SU-DHL-6 (cell line): Measurements from ENCODE around the gene PDXP.
A peak's percentile ranks its signal among the peaks of the same experiment; 100 is the strongest.

Source experiments
- H2AFZ ChIP-seq: fragments of 200-600 bp; sonication (generic); 2 replicates; pipeline ENCODE4 v1.6.1; 2014; ENCODE audit warnings: low read depth, mild to moderate bottlenecking, moderate library complexity, mixed read lengths, antibody characterized with exemption, low read length; ENCODE audit not compliant: severe bottlenecking
- H3F3A ChIP-seq: fragments of 200-600 bp; shearing (Covaris generic); 2 replicates; pipeline ENCODE4 v1.6.0; 2016; ENCODE audit warnings: antibody characterized with exemption, mild to moderate bottlenecking; ENCODE audit not compliant: insufficient read depth
- H3K27ac ChIP-seq: fragments of 200-600 bp; sonication (generic); 2 replicates; pipeline ENCODE4 v1.5.1; 2016; ENCODE audit warnings: low read depth, mild to moderate bottlenecking, low read length, moderate library complexity, mixed read lengths
- H3K27me3 ChIP-seq: fragments of 200-600 bp; sonication (generic), shearing (Covaris generic); 2 replicates; pipeline ENCODE4 v1.6.0; 2014; ENCODE audit warnings: mild to moderate bottlenecking, low read length
- H3K36me3 ChIP-seq: fragments of 200-600 bp; sonication (generic); 2 replicates; pipeline ENCODE4 v1.6.1; 2014; ENCODE audit warnings: mild to moderate bottlenecking, low read length, mixed read lengths
- H3K4me2 ChIP-seq: fragments of 300-600, 200-600 bp; shearing (Covaris generic), sonication (generic); 2 replicates; pipeline ENCODE4 v1.6.0; 2014; ENCODE audit warnings: low read length, low read depth, mild to moderate bottlenecking; ENCODE audit not compliant: poor library complexity, severe bottlenecking
- H3K4me3 ChIP-seq: fragments of 200-600 bp; sonication (generic); 2 replicates; pipeline ENCODE4 v1.5.1; 2014; ENCODE audit warnings: antibody characterized with exemption, low read length, mild to moderate bottlenecking, mixed read lengths; ENCODE audit not compliant: insufficient read depth, poor library complexity, severe bottlenecking
- H3K79me2 ChIP-seq: fragments of 200-600 bp; sonication (generic); 2 replicates; pipeline ENCODE4 v1.6.1; 2014; ENCODE audit warnings: mild to moderate bottlenecking, low read length, moderate library complexity; ENCODE audit not compliant: insufficient read depth
- H3K9ac ChIP-seq: fragments of 200-600 bp; sonication (generic); 2 replicates; pipeline ENCODE4 v1.7.0; 2014; ENCODE audit warnings: mild to moderate bottlenecking, low read length
- H3K9me2 ChIP-seq: fragments of 200-600 bp; sonication (generic); replicated peaks from 2 replicates; pipeline ENCODE4 v1.6.1; 2014; ENCODE audit warnings: low read length; ENCODE audit not compliant: insufficient read depth
- H3K9me3 ChIP-seq: fragments of 200-600 bp; sonication (generic); 2 replicates; pipeline ENCODE4 v1.6.1; 2014; ENCODE audit warnings: low read length, mixed read lengths; ENCODE audit not compliant: insufficient read depth
- H4K20me1 ChIP-seq: fragments of 200-600 bp; sonication (generic); 2 replicates; pipeline ENCODE4 v1.6.1; 2014; ENCODE audit warnings: low read depth, mild to moderate bottlenecking, antibody characterized with exemption, low read length, moderate library complexity, mixed read lengths
- CTCF ChIP-seq: fragments of 200-600 bp; sonication (generic); IDR thresholded peaks from one replicate; pipeline ENCODE4 v1.5.1; 2017; ENCODE audit warnings: antibody characterized with exemption, mild to moderate bottlenecking, low read length, moderate library complexity; ENCODE audit not compliant: insufficient read depth, poor library complexity, severe bottlenecking
- EZH2phosphoT487 ChIP-seq: fragments of 200-600 bp; sonication (generic), shearing (Covaris generic); conservative IDR thresholded peaks from 2 replicates; pipeline ENCODE4 v1.6.1; 2018; ENCODE audit warnings: mild to moderate bottlenecking, antibody characterized with exemption, low read length, moderate library complexity, mixed read lengths

PDXP gene

GRCh38 chr22:37678372-37678771 is 19.8 kb downstream of the PDXP start:
- peaks cover 16% of the 10 kb centered on the region for H3F3A ChIP-seq
- H3K27ac ChIP-seq, result no peak overlapping the region
- no peaks in the 10 kb centered on the region for H3K36me3 ChIP-seq
- H3K27me3 ChIP-seq, result no peaks in the 10 kb centered on the region
- no peaks in the 10 kb centered on the region for H3K79me2 ChIP-seq
- no peaks in the 10 kb centered on the region for H3K9me3 ChIP-seq
- H3K4me3 ChIP-seq, result no peak overlapping the region
- no peaks in the 10 kb centered on the region for H3K9me2 ChIP-seq
- TF ChIP-seq CTCF (no peak), EZH2phosphoT487 (no peak)
- no peaks in the 10 kb centered on the region for H4K20me1 ChIP-seq
- no peak overlapping the region for H3K4me2 ChIP-seq
- no peak overlapping the region for H2AFZ ChIP-seq
- 0 out of 2 replicates have a peak overlapping the region, but pooled peaks have one; percentile 28 for H3K9ac ChIP-seq

DNA sequence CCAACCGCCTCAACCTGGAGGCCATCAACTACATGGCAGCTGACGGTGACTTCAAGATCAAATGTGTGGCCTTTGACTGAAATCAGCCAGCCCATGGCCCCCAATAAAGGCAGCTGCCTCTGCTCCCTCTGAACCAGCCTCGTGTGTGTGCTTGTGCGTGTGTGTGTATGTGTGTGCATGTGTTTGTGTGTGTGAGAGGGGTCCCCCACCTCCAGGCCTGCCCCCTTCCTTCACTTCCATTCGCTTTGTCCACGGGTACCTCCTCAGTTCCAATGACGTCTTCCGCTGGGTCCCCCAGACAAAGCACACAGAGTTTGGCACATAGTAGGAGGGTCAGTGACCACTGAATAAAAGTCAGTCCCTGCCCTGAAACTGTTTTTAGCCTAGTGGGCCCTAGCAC is 21.1 kb downstream of the PDXP start:
- no peaks in the 10 kb centered on the region for H3K79me2 ChIP-seq
- TF ChIP-seq CTCF (no peak), EZH2phosphoT487 (no peak)
- no peaks in the 10 kb centered on the region for H3K36me3 ChIP-seq
- H3F3A ChIP-seq, result peaks cover 16% of the 10 kb centered on the region
- no peak overlapping the region for H3K9ac ChIP-seq
- no peak overlapping the region for H3K27ac ChIP-seq
- no peak overlapping the region for H3K4me3 ChIP-seq
- no peaks in the 10 kb centered on the region for H4K20me1 ChIP-seq
- H3K9me2 ChIP-seq, result no peaks in the 10 kb centered on the region
- H2AFZ ChIP-seq, result no peak overlapping the region
- no peak overlapping the region for H3K4me2 ChIP-seq
- no peaks in the 10 kb centered on the region for H3K9me3 ChIP-seq
- H3K27me3 ChIP-seq, result no peaks in the 10 kb centered on the region

DNA sequence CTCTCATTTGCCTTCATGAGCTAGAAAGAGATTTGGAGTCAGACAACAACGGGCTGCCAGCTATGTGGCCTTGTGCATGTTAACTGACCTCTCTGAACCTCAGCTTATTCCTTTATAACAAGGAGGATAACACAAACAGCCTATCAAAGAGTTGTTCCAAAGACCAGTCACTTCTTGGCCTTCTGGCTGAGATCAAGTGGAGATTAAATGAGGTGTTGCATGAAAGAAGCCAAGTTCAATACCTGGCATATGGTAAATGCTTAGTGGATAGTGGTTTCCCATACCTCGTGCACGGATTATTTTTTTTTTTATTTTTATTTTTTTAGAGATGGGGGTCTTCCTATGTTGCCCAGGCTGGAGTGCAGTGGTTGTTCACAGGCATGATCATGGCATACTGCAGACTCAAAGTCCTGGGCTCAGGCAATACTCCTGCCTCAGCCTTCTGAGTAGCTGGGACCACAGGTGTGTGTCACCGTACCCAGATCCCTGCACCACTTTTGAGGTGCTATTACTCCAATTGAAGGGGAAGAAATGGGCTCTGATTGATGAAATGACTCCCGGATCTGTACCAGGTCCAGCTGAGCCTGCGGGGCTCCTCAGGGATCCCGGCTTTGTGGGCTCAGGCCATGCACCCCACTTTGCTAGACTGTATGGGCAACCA is 21.8 kb downstream of the PDXP start:
- TF ChIP-seq EZH2phosphoT487 (no peak), CTCF (no peak)
- H3K27ac ChIP-seq, result no peak overlapping the region
- H3K9me3 ChIP-seq, result no peaks in the 10 kb centered on the region
- no peak overlapping the region for H3K9ac ChIP-seq
- no peaks in the 10 kb centered on the region for H4K20me1 ChIP-seq
- H3K4me2 ChIP-seq, result no peak overlapping the region
- no peaks in the 10 kb centered on the region for H3K27me3 ChIP-seq
- no peak overlapping the region for H2AFZ ChIP-seq
- H3K36me3 ChIP-seq, result no peaks in the 10 kb centered on the region
- H3K4me3 ChIP-seq, result no peak overlapping the region
- no peaks in the 10 kb centered on the region for H3K79me2 ChIP-seq
- H3K9me2 ChIP-seq, result no peaks in the 10 kb centered on the region
- H3F3A ChIP-seq, result peaks cover 16% of the 10 kb centered on the region
